ENCODE data around the gene C12orf57. TPM values are rescaled to one million over a fixed set of nuclear protein-coding genes. Genes with fewer than 3 reads are reported as not detected.

C12orf57 gene
- total RNA-seq, 1 donor from 2014 or later = 240 TPM

DNA sequence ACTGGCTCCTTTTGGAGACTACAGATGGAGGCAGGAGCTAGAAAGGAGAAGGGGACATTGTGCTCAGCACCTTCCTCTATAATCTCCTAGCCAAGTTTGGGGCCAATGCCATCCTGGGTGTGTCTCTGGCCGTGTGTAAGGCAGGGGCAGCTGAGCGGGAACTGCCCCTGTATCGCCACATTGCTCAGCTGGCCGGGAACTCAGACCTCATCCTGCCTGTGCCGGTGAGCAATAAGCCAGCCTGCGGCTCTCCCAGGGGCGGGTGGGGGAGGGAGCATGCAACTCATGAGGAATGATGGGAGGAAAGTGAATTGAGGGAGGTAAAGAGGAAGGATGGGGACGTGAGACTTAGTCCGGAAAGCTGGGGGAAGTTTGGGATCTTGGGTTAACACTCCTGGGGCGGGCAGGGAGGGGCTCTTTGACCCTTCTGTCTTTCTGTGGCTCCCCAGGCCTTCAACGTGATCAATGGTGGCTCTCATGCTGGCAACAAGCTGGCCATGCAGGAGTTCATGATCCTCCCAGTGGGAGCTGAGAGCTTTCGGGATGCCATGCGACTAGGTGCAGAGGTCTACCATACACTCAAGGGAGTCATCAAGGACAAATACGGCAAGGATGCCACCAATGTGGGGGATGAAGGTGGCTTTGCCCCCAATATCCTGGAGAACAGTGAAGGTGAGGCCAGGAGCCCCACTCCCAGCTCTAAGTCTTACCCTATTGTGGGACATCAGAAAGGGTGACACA lies 26.2 kb upstream of the C12orf57 start:
- peak in 1 of 2 donors; percentile 42 for DNase-seq (ENCODE audit: low read depth in 2 of 2)

DNA sequence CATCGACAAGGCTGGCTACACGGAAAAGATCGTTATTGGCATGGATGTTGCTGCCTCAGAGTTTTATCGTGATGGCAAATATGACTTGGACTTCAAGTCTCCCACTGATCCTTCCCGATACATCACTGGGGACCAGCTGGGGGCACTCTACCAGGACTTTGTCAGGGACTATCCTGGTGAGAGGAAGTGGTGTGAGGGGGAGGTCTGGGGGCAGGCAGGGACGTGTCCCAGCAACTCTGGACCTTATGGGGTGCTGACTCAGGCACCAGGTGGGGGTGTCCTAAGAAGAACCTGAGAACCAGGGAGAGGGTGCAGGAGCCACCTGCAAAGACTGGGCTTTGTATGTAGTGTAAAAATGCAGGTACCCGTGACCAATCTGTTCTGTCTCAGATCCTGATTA lies 24.2 kb upstream of the C12orf57 start:
- DNase-seq (ENCODE audit: low read depth in 2 of 2) = no peak

DNA sequence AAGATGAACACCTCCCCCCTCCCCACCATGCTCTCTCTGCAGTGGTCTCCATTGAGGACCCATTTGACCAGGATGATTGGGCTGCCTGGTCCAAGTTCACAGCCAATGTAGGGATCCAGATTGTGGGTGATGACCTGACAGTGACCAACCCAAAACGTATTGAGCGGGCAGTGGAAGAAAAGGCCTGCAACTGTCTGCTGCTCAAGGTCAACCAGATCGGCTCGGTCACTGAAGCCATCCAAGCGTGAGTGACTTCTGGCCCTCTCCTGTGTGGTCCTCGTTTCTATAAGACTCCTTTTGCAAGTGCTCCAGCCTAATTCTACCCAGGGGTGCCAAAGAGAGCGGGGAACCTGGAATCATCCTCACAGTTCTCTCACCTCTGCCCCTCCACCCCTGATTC lies 22.3 kb upstream of the C12orf57 start:
- no peak for DNase-seq (ENCODE audit: low read depth in 2 of 2)

DNA sequence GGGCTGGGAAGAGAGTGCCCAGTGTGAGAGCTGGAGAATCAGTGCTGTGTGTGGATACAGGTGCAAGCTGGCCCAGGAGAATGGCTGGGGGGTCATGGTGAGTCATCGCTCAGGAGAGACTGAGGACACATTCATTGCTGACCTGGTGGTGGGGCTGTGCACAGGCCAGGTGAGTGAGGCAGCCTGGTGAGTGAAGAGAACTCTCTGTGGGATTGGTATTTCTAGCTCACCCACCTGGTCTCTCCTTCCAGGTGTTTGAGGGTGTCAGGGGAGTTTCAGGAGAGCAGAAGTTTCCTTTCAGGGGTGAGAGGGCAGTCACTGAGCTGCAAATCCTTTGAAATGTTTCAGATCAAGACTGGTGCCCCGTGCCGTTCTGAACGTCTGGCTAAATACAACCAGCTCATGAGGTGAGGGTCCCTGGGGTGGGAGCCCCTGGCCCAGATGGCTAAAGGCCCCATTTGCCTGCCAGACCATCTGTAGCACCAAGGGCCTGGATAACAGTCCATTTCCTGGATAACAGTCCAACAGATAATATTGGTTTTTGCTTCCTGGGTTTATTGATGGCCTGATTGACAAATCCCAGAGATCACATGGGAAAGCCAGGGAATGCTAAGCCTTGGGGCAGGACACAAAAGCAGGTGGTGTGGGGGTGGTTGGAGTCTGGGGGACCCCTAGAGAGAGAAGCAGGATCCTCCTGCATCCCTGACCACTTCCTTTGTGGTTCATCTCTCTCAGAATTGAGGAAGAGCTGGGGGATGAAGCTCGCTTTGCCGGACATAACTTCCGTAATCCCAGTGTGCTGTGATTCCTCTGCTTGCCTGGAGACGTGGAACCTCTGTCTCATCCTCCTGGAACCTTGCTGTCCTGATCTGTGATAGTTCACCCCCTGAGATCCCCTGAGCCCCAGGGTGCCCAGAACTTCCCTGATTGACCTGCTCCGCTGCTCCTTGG lies 21.6 kb upstream of the C12orf57 start:
- no peak for DNase-seq (ENCODE audit: low read depth in 2 of 2)

DNA sequence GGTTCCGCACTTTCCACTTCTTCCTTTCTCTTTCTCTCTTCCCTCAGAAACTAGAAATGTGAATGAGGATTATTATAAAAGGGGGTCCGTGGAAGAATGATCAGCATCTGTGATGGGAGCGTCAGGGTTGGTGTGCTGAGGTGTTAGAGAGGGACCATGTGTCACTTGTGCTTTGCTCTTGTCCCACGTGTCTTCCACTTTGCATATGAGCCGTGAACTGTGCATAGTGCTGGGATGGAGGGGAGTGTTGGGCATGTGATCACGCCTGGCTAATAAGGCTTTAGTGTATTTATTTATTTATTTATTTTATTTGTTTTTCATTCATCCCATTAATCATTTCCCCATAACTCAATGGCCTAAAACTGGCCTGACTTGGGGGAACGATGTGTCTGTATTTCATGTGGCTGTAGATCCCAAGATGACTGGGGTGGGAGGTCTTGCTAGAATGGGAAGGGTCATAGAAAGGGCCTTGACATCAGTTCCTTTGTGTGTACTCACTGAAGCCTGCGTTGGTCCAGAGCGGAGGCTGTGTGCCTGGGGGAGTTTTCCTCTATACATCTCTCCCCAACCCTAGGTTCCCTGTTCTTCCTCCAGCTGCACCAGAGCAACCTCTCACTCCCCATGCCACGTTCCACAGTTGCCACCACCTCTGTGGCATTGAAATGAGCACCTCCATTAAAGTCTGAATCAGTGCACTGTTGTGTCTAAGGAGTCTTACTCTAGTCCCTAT lies 20.7 kb upstream of the C12orf57 start:
- no peak for DNase-seq (ENCODE audit: low read depth in 2 of 2)

DNA sequence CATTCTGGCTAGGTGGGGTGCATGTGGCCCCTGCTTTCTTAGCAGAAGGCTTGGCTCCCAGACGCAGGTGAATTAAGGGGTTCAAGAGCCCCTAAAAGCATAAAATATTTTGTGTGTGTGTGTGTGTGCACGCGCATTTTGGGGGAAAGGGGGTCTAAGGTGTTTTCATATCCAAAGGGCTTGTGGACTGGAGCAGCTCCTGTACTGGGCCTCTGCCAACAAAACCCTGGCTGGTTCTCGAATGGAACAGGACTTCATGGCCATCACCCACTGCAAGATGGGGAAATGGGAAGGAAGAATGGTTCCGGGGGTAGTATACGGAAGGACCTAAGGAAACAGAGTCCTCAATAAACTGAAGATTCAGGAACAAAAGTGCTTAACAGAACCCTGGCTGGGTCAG lies 20.0 kb upstream of the C12orf57 start:
- DNase-seq (ENCODE audit: low read depth in 2 of 2) = no peak

DNA sequence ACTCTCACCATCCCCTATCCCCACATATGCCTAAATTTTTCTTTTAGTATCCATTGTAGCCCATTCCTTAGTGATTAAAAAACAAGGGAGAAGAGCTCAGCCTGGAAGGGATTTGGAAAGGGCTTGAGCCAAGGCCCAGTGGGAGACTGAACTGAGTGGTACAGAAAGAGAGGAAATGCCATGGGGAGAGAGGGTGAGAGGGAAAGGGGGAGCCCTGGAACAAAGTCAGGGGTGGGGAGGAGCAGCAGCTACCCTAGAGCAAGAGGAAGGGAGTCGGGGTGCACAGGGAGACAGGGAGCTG lies 18.6 kb upstream of the C12orf57 start:
- peak in 1 of 2 donors; percentile 29 for DNase-seq (ENCODE audit: low read depth in 2 of 2)

DNA sequence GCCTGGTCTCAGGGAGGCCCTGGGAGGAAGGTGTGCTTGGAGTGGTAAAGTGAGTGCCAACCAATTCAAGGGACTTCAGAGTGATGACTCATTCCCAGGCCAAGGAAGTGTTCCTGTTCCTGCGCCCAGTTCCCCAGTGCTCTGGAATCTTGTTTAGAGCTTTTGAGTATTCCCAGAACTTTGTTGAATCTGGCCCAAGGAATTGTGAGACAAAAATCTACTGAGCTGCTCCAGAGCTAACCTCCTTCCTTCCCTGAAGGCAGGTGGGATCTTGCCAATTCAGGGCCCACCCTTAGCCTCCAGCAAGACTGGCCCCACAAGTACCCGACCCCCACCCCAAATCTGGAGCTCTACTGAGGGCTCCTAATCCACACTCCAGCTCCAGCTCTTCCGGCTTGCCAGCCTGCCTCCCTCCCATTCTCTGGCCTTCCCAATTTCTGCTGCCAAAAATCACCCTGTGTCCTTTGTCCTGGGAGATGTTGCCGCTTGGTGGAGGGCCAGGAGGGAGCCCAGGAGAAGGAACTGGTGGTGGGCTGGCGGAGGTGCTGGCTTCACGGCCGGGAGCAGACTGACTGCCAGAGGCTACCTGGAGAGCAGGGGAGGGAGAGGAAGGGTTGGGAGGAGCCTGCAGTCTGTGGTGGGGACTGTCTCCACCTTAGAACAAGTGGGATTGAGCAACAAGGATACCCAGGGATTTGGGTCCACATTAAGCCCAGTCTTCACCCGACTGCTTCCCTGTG lies 18.1 kb upstream of the C12orf57 start:
- peak in 1 of 2 donors; percentile 87 for DNase-seq (ENCODE audit: low read depth in 2 of 2)

DNA sequence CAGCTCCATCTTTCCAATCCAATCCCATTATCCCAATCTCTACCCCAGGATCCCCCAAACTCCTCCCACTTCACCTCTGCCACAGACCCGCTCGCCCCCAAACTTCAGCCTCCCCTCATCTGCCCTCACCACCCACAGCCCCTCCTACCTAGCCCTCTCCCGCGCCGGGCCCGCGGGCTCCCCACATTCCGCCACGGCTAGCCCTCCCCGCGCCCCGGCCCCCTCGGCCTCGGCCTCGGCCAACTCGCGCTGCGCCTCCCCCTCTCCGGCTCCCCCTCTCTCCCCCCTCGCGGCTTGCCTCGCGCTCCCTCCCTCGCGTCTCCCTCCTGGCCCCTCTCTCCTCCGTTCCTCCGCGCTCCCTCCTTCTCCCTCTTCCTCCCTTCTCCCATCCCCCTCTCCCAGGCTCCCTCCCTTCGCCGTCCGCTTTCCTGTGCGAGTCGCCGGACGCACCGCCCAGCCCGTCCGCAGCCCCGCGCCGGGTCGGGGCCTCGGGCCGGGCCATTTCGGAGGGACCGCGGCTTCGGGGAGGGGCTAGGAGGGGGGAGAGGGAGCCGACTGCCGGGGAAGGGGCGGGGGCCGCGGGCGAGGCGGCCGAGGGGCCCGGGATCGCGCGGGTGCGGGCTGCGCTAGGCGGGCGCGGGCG lies 16.3 kb upstream of the C12orf57 start, which contains the start of gene ATN1:
Gene ATN1, plus strand, starts transcription at position 581 of the 643 bp plus-strand sequence. CDS start 6,043 bp downstream, outside the sequence.
- DNase-seq (ENCODE audit: low read depth in 2 of 2) = peak; percentile 72 to 76

DNA sequence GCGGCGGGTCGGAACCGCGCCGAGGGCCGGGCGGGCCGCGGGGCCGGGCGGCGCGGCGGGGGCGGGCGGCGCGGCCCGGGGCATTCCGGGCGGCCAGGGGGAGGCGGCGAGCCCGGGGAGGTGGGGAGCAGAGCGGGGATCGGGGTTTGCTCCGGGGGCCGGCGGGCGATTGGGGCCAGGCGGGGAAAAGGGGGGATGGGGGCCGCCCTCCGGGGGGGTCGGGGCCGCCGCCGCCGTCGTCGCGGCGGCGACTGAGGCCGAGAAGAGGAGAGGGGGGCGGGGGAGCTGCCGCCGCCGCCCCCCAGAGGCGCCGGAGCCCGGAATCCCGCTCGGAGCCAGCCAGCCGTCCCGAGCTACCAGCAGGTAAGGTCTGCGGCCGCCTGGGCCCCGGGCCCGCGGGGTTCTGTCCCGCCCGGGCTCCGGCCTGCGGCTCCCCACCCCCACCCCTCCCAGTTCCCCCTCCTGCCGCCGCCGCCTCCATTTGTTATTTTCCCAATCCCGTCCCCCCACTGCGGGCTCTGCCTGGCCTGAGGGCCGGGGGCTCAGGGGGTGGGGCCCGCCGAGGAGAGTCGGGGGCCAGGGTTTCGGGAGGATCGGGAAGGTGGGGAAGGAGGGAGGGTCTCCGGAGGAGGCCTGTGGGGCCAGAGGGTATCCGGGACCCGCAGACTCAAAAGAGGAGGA lies 15.7 kb upstream of the C12orf57 start:
- DNase-seq (ENCODE audit: low read depth in 2 of 2) = no peak

DNA sequence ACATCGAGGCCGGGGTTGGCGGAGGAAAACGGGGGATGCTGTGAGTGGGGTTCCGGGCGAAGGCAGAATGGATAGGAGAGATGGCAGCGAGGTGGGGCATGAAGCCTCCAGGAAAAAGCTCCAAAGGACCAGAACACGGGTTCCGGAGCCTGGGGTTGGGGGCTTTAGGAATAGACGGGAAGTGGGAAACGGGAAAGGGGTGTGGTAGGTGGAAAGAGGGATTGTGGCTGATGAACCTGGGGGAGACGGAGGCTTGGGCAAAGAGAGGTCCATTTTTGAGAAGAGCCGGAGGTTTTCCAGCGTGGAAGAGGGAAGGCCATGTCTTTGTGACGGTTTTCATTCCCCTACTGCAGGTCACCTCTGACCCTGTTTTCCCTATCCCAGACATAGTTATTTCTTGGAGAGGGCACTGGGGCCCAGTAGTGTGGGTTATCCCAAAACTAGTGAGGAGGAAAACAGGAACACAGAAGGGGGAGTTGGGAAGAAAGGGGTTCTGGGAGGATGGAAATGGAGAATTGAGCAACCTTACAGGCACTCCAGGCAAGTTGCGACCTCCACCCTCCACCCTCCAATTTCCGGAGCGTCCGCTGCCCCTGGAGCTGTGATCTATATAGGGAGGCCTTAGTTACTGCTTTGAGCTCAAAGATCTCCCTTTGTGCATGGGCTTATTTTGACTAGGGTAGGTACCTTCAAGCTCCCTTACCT lies 15.0 kb upstream of the C12orf57 start:
- DNase-seq (ENCODE audit: low read depth in 2 of 2) = no peak

DNA sequence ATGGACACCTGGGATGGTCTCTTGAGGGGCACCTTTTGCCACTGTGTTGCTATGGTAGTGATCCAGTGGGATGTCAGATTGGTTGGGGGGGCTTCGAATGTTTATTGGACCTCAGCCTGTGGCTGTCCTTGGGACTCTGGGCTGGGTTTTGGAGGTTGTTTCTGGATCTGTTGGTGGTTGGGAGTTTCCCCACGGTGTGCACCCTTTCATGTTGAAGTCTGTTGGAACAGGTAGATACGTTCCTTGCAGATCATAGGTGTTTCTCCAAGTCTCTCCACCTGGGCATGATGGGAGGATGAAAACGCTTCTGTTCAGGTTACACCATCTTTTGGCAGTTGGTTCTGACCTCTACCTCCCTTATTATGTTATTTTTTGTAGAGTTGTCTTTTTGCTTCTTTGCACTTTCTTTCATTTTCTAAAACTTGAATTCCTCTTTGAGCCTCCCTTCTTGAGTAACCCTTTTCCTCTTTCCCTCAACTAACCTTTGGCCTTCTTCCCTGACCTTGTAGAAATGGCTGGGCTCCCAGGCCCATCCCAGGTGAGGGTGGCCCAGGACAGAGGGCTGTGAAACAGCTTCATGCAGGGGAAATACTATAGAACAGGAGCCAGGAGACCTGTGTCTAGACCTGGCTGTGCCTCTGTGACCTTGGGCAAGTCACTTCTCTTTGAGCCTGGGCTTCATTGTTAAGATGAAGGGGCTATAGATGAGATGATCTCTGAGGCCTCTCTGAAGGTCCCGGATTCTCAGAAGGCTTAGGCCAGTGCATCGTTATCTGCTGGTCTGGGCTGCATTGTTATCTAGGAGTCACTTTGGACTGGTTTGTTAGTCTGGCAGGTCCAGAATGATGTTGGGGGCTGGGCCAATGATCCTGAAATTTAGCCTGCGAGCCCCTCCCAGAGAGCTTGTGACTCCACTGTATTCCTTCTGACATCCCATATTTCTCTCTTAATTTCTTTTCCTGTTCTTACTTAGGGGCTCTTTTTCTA lies 14.1 kb upstream of the C12orf57 start:
- no peak for DNase-seq (ENCODE audit: low read depth in 2 of 2)

DNA sequence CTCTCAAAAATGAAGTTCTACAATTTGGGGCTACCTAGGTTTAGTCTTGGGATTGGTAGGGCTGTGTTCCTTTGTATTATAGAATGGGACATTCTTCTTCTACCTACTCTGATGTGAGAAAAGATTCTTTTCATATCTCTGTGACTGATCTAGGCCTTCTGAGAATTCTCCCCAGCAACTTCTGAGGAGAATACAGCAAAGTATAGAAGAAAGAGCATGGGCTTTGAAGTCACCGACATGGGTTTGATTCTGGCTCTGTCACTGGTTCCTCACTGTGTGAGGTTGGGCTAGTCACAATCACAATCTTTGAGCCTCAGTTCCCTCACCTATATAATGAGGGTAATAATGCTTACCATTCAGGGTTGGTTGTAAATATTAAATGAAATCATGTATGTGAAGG lies 11.1 kb upstream of the C12orf57 start:
- DNase-seq (ENCODE audit: low read depth in 2 of 2) = no peak

DNA sequence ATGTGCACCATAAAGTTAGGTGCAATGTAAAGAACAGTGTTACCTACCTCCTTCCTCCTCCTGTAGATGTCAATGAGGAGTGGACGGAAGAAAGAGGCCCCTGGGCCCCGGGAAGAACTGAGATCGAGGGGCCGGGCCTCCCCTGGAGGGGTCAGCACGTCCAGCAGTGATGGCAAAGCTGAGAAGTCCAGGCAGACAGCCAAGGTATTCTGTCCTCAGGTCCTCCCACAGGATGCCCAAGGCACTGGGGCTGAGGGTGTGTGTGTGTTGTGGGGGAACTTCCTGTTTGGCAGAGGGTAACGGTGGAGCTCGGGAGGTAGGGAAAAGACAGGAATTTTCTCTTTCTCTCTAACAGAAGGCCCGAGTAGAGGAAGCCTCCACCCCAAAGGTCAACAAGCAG lies 9.7 kb upstream of the C12orf57 start:
- DNase-seq (ENCODE audit: low read depth in 2 of 2) = peak; percentile 62 to 66

DNA sequence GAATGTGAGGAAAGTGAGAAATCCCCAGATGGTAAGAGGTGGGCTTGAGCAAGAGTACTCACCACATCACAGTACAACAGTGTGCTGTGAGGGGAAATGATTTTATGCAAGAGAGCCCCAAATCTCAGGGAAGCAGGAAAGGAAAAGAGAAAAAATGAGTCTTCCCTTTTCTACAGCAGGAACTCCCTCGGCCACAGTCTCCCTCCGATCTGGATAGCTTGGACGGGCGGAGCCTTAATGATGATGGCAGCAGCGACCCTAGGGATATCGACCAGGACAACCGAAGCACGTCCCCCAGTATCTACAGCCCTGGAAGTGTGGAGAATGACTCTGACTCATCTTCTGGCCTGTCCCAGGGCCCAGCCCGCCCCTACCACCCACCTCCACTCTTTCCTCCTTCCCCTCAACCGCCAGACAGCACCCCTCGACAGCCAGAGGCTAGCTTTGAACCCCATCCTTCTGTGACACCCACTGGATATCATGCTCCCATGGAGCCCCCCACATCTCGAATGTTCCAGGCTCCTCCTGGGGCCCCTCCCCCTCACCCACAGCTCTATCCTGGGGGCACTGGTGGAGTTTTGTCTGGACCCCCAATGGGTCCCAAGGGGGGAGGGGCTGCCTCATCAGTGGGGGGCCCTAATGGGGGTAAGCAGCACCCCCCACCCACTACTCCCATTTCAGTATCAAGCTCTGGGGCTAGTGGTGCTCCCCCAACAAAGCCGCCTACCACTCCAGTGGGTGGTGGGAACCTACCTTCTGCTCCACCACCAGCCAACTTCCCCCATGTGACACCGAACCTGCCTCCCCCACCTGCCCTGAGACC lies 8.2 kb upstream of the C12orf57 start:
- no peak for DNase-seq (ENCODE audit: low read depth in 2 of 2)

DNA sequence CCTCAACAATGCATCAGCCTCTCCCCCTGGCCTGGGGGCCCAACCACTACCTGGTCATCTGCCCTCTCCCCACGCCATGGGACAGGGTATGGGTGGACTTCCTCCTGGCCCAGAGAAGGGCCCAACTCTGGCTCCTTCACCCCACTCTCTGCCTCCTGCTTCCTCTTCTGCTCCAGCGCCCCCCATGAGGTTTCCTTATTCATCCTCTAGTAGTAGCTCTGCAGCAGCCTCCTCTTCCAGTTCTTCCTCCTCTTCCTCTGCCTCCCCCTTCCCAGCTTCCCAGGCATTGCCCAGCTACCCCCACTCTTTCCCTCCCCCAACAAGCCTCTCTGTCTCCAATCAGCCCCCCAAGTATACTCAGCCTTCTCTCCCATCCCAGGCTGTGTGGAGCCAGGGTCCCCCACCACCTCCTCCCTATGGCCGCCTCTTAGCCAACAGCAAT lies 7.6 kb upstream of the C12orf57 start:
- no peak for DNase-seq (ENCODE audit: low read depth in 2 of 2)

All from lung microvascular endothelial cell (primary cell).